ENCODE data around the gene CD2AP. TPM values are rescaled to one million over a fixed set of nuclear protein-coding genes. Genes with fewer than 3 reads are reported as not detected.

Gene CD2AP
- total RNA-seq, 2 donors from 2014 or later, result 58.1 to 62.4 TPM

GRCh38 chr6:47512872-47513271, 35.3 kb downstream of the CD2AP start:
- no peak for DNase-seq
- Histone ChIP-seq H3K4me1 (ENCODE audit: control insufficient read depth, insufficient read depth, low read length) (no peaks in the 10 kb centered on the region), H3K9me3 (ENCODE audit: control insufficient read depth, low read length) (peaks cover 40% of the 10 kb centered on the region), H3K27ac (ENCODE audit: low read depth, low read length) (no peak overlapping the region), H3K4me3 (ENCODE audit: low read length) (no peak overlapping the region), H3K9ac (ENCODE audit: extremely low read depth, low read length, poor library complexity, severe bottlenecking) (no peak overlapping the region), H3K27me3 (ENCODE audit: control insufficient read depth, insufficient read depth, low read length, poor library complexity, severe bottlenecking) (no peaks in the 10 kb centered on the region), H3K36me3 (ENCODE audit: control insufficient read depth, insufficient read depth, low read length) (peaks cover 54% of the 10 kb centered on the region)
- H3K9me3 Mint-ChIP-seq, result peaks cover 14% of the 10 kb centered on the region
- no peaks in the 10 kb centered on the region for H3K27me3 Mint-ChIP-seq (ENCODE audit: insufficient read depth)
- no peak for TF ChIP-seq CTCF (conservative IDR thresholded peaks at IDR 0.05)
- H3K4me3 Mint-ChIP-seq, result no peak overlapping the region
- H3K36me3 Mint-ChIP-seq (ENCODE audit: low read depth), result peaks cover 53% of the 10 kb centered on the region
- no peaks in the 10 kb centered on the region for H3K4me1 Mint-ChIP-seq
- H3K27ac Mint-ChIP-seq, result no peak overlapping the region

GRCh38 chr6:47519279-47519678, 41.7 kb downstream of the CD2AP start:
- Histone ChIP-seq H3K4me1 (ENCODE audit: control insufficient read depth, insufficient read depth, low read length) (no peaks in the 10 kb centered on the region), H3K9me3 (ENCODE audit: control insufficient read depth, low read length) (no peaks in the 10 kb centered on the region), H3K9ac (ENCODE audit: extremely low read depth, low read length, poor library complexity, severe bottlenecking) (no peak overlapping the region), H3K4me3 (ENCODE audit: low read length) (no peak overlapping the region), H3K27me3 (ENCODE audit: control insufficient read depth, insufficient read depth, low read length, poor library complexity, severe bottlenecking) (no peaks in the 10 kb centered on the region), H3K27ac (ENCODE audit: low read depth, low read length) (no peak overlapping the region), H3K36me3 (ENCODE audit: control insufficient read depth, insufficient read depth, low read length) (peaks cover 3% of the 10 kb centered on the region)
- Mint-ChIP-seq H3K36me3 (ENCODE audit: low read depth) (peaks cover 3% of the 10 kb centered on the region), H3K4me3 (no peak overlapping the region), H3K27me3 (ENCODE audit: insufficient read depth) (no peaks in the 10 kb centered on the region), H3K4me1 (peaks cover 4% of the 10 kb centered on the region), H3K27ac (no peak overlapping the region), H3K9me3 (no peaks in the 10 kb centered on the region)
- 94 to 100% methylated on average over 1 to 2 of the region's 2 CpGs for WGBS, 2 experiments (ENCODE audit: insufficient coverage in 1 of 2, insufficient read length in 1 of 2)
- no peak for TF ChIP-seq CTCF (conservative IDR thresholded peaks at IDR 0.05)
- no peak for DNase-seq

GRCh38 chr6:47520282-47520681, 42.7 kb downstream of the CD2AP start:
- Mint-ChIP-seq H3K9me3 (no peaks in the 10 kb centered on the region), H3K4me1 (peaks cover 4% of the 10 kb centered on the region), H3K27me3 (ENCODE audit: insufficient read depth) (no peaks in the 10 kb centered on the region), H3K27ac (no peak overlapping the region), H3K36me3 (ENCODE audit: low read depth) (no peaks in the 10 kb centered on the region), H3K4me3 (no peak overlapping the region)
- Histone ChIP-seq H3K27ac (ENCODE audit: low read depth, low read length) (no peak overlapping the region), H3K9ac (ENCODE audit: extremely low read depth, low read length, poor library complexity, severe bottlenecking) (no peak overlapping the region), H3K27me3 (ENCODE audit: control insufficient read depth, insufficient read depth, low read length, poor library complexity, severe bottlenecking) (no peaks in the 10 kb centered on the region), H3K4me1 (ENCODE audit: control insufficient read depth, insufficient read depth, low read length) (no peaks in the 10 kb centered on the region), H3K4me3 (ENCODE audit: low read length) (no peak overlapping the region), H3K9me3 (ENCODE audit: control insufficient read depth, low read length) (no peaks in the 10 kb centered on the region), H3K36me3 (ENCODE audit: control insufficient read depth, insufficient read depth, low read length) (no peaks in the 10 kb centered on the region)
- DNase-seq, result no peak
- no peak for TF ChIP-seq CTCF (conservative IDR thresholded peaks at IDR 0.05)
- 78 to 100% methylated on average over 3 to 6 of the region's 6 CpGs for WGBS, 2 experiments (ENCODE audit: insufficient coverage in 1 of 2, insufficient read length in 1 of 2)

All from endodermal cell (in vitro differentiated cells).